Skeletal muscle satellite cell (primary cell): ENCODE measurements around the gene BMP8B.

Source experiments
- H3K27me3 ChIP-seq: 2 replicates; pipeline ENCODE4 v1.7.0; 2013; ENCODE audit warnings: low read length; ENCODE audit not compliant: control insufficient read depth, insufficient read depth
- H3K36me3 ChIP-seq: 2 replicates; pipeline ENCODE4 v1.7.0; 2013; ENCODE audit warnings: mild to moderate bottlenecking, control low read depth, low read length; ENCODE audit not compliant: insufficient read depth
- H3K4me1 ChIP-seq: 2 replicates; pipeline ENCODE4 v1.7.0; 2013; ENCODE audit warnings: low read length; ENCODE audit not compliant: control insufficient read depth, insufficient read depth
- H3K4me2 ChIP-seq: 2 replicates; pipeline ENCODE4 v1.7.0; 2013; ENCODE audit warnings: mild to moderate bottlenecking, low read length
- H3K4me3 ChIP-seq: 2 replicates; pipeline ENCODE4 v1.7.0; 2013; ENCODE audit warnings: low read length
- H3K9ac ChIP-seq: 2 replicates; pipeline ENCODE4 v1.7.0; 2013; ENCODE audit warnings: mild to moderate bottlenecking, low read depth, low read length, moderate library complexity
- H3K9me3 ChIP-seq: replicated peaks from 2 replicates; pipeline ENCODE4 v1.7.0; 2013; ENCODE audit warnings: mild to moderate bottlenecking, control low read depth, low read length

The BMP8B gene

GRCh38 chr1:39752703-39753102 is 36.0 kb downstream of the BMP8B start:
- Histone ChIP-seq H3K9me3 (no peaks in the 10 kb centered on the region), H3K4me3 (no peak overlapping the region), H3K9ac (no peak overlapping the region), H3K36me3 (peaks cover 80% of the 10 kb centered on the region), H3K4me1 (no peaks in the 10 kb centered on the region), H3K4me2 (no peak overlapping the region), H3K27me3 (no peaks in the 10 kb centered on the region)

- no peak overlapping the region for H3K9ac ChIP-seq
- H3K4me3 ChIP-seq: no peak overlapping the region
- no peak overlapping the region for H3K4me2 ChIP-seq
- H3K9me3 ChIP-seq: no peaks in the 10 kb centered on the region
- no peaks in the 10 kb centered on the region for H3K27me3 ChIP-seq
- peaks cover 77% of the 10 kb centered on the region for H3K36me3 ChIP-seq
- no peaks in the 10 kb centered on the region for H3K4me1 ChIP-seq
Measured at GRCh38 chr1:39751595-39751994, 37.1 kb downstream of the BMP8B start.

- Histone ChIP-seq H3K27me3 (no peaks in the 10 kb centered on the region), H3K4me2 (no peak overlapping the region), H3K4me3 (no peak overlapping the region), H3K9me3 (no peaks in the 10 kb centered on the region), H3K9ac (no peak overlapping the region), H3K36me3 (peaks cover 73% of the 10 kb centered on the region), H3K4me1 (no peaks in the 10 kb centered on the region)
Measured at GRCh38 chr1:39745016-39745670, 43.5 kb downstream of the BMP8B start.

GRCh38 chr1:39738622-39739366 is 49.9 kb downstream of the BMP8B start, which contains the start of gene PPIE:
Gene PPIE, plus strand, starts transcription at chr1:39738882. Its CDS starts 19 bp downstream, at chr1:39738901.
- H3K36me3 ChIP-seq: peaks cover 28% of the 10 kb centered on the region
- H3K27me3 ChIP-seq: peaks cover 11% of the 10 kb centered on the region
- H3K9me3 ChIP-seq: no peaks in the 10 kb centered on the region
- H3K4me2 ChIP-seq: peak within 1 kb of the TSS; percentile 83
- H3K4me3 ChIP-seq: peak within 1 kb of the TSS; percentile 100
- peaks cover 12% of the 10 kb centered on the region for H3K4me1 ChIP-seq
- peak within 1 kb of the TSS; percentile 95 for H3K9ac ChIP-seq

GRCh38 chr1:39737546-39738169 is 51.0 kb downstream of the BMP8B start:
- no peak overlapping the region for H3K4me3 ChIP-seq
- H3K9ac ChIP-seq: no peak overlapping the region
- peaks cover 16% of the 10 kb centered on the region for H3K27me3 ChIP-seq
- no peaks in the 10 kb centered on the region for H3K9me3 ChIP-seq
- peaks cover 12% of the 10 kb centered on the region for H3K4me1 ChIP-seq
- no peak overlapping the region for H3K4me2 ChIP-seq
- peaks cover 16% of the 10 kb centered on the region for H3K36me3 ChIP-seq

GRCh38 chr1:39735731-39736130 is 52.9 kb downstream of the BMP8B start:
- Histone ChIP-seq H3K36me3 (peaks cover 3% of the 10 kb centered on the region), H3K4me1 (peaks cover 12% of the 10 kb centered on the region), H3K9me3 (no peaks in the 10 kb centered on the region), H3K27me3 (peaks cover 29% of the 10 kb centered on the region), H3K9ac (no peak overlapping the region), H3K4me2 (no peak overlapping the region), H3K4me3 (no peak overlapping the region)

GRCh38 chr1:39733161-39733560 is 55.5 kb downstream of the BMP8B start:
- H3K27me3 ChIP-seq: peaks cover 47% of the 10 kb centered on the region
- no peaks in the 10 kb centered on the region for H3K36me3 ChIP-seq
- H3K4me1 ChIP-seq: no peaks in the 10 kb centered on the region
- H3K9me3 ChIP-seq: no peaks in the 10 kb centered on the region
- no peak overlapping the region for H3K9ac ChIP-seq
- H3K4me2 ChIP-seq: no peak overlapping the region
- no peak overlapping the region for H3K4me3 ChIP-seq

- Histone ChIP-seq H3K4me3 (no peak overlapping the region), H3K9ac (no peak overlapping the region), H3K27me3 (peaks cover 52% of the 10 kb centered on the region), H3K9me3 (no peaks in the 10 kb centered on the region), H3K36me3 (no peaks in the 10 kb centered on the region), H3K4me1 (no peaks in the 10 kb centered on the region), H3K4me2 (no peak overlapping the region)
Measured at GRCh38 chr1:39732730-39733129, 55.9 kb downstream of the BMP8B start.

GRCh38 chr1:39729842-39730241 is 58.8 kb downstream of the BMP8B start:
- no peaks in the 10 kb centered on the region for H3K4me1 ChIP-seq
- no peak overlapping the region for H3K4me2 ChIP-seq

GRCh38 chr1:39729030-39729429 is 59.6 kb downstream of the BMP8B start:
- peaks cover 76% of the 10 kb centered on the region for H3K27me3 ChIP-seq
- H3K9ac ChIP-seq: no peak overlapping the region
- no peak overlapping the region for H3K4me3 ChIP-seq
- H3K9me3 ChIP-seq: no peaks in the 10 kb centered on the region
- H3K4me2 ChIP-seq: no peak overlapping the region
- no peaks in the 10 kb centered on the region for H3K4me1 ChIP-seq
- H3K36me3 ChIP-seq: no peaks in the 10 kb centered on the region

More at GRCh38 chr1:39729842-39730241, 58.8 kb downstream of the BMP8B start:
- Histone ChIP-seq H3K4me3 (no peak overlapping the region), H3K36me3 (no peaks in the 10 kb centered on the region), H3K9ac (no peak overlapping the region), H3K27me3 (peaks cover 68% of the 10 kb centered on the region), H3K9me3 (no peaks in the 10 kb centered on the region)

- Histone ChIP-seq H3K4me2 (no peak overlapping the region), H3K9me3 (no peaks in the 10 kb centered on the region), H3K4me1 (no peaks in the 10 kb centered on the region), H3K9ac (no peak overlapping the region), H3K4me3 (no peak overlapping the region), H3K27me3 (peaks cover 76% of the 10 kb centered on the region), H3K36me3 (no peaks in the 10 kb centered on the region)
Measured at GRCh38 chr1:39727932-39728317, 60.7 kb downstream of the BMP8B start.
